GM19239 (cell line): ENCODE results near the gene UNC13D.
A peak's percentile ranks its signal among the peaks of the same experiment; 100 is the strongest.
"Not testable (repeated sequence)": the region's sequence is repeated elsewhere in the genome, so short reads cannot be mapped to it uniquely, and the experiment has no call there.

ENCODE experiments used
- DNase-seq: peaks from one replicate; pipeline ENCODE4 v3.0.0; 2011; ENCODE audit warnings: low spot score; ENCODE audit not compliant: insufficient read length
- FAIRE-seq: peaks from 2 replicates; lab custom pipeline; 2011; peaks lifted over from hg19 to GRCh38; lab: Jason Lieb, UNC

Gene UNC13D

DNA sequence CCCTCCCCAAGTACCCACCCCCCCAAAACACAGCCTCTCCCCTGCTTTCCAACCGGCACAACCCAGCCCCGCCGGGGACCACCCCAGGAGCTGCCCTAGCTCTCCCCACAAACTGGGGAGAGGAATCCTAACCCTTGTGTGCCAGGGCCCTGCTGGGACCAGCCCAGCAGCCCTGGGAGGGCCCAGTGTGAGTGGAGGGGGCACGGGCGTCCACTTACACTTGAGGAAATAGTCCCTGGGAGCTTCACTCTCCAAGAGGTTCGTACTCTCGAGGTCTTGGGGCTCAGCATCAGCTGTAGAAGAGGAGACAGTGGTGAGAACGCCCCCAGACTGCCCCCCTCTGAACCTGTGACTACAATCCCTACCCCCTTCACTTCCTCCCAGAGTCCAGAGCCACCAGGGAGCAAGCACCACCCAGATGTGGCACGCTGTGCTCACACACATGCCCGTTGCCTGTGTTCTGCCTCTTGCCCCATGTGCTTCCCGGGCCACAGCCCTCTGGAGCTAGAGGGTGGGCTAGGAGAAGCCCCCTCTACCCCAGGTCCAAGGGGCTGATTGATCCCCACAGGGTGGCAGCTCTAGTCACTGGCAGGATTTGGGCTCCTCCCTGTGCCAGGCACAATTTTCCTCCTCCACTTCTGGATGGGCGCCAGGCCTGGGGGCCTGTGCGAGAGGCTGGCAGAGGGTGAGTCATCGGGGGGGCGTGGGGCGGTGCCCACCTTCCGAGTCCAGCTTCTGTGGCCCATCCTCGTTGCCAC is 31.2 kb upstream of the UNC13D start:
- FAIRE-seq (no peak), DNase-seq (no peak)

DNA sequence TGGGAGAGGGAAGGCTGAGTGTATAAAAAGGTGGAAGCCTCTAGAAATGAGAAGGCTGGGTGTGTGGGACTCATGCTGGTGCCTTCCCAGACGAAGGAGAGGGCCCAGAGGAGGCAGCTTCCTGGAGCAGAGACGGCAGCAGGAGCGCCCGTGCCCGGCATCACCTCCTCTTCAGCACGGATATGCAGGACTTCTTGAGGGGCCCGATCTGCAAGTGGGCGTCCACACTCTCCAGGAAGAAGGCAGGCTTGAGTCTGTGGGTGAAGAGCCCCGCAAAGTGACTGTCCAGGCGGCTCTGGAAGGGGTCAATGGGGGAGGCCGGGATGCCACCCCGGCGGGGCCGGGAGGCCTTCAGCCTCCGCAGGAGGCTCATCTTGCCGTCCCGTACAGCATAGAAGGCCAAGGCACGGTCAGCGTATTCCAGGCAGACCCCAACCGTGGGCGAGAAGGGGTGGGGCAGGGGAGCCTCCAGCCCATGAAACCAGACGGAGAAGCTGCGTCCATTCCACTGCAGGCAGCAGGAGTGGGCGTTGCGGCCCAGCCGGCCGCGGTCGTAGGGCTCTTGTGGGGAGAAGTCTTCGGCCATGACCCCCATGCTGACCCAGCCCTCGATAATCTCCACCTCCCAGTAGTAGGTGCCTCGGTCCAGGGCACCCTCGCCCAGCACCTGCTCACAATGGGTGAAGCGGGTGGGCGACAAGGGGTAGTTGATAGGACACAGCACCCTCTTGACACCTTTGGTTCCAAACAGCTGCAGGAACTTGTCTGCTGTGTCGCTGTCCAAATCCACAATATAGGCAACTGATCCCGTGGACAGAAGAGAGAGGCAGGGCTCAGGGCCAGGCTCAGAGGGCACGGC is 30.3 kb upstream of the UNC13D start:
- DNase-seq (no peak), FAIRE-seq (no peak)

DNA sequence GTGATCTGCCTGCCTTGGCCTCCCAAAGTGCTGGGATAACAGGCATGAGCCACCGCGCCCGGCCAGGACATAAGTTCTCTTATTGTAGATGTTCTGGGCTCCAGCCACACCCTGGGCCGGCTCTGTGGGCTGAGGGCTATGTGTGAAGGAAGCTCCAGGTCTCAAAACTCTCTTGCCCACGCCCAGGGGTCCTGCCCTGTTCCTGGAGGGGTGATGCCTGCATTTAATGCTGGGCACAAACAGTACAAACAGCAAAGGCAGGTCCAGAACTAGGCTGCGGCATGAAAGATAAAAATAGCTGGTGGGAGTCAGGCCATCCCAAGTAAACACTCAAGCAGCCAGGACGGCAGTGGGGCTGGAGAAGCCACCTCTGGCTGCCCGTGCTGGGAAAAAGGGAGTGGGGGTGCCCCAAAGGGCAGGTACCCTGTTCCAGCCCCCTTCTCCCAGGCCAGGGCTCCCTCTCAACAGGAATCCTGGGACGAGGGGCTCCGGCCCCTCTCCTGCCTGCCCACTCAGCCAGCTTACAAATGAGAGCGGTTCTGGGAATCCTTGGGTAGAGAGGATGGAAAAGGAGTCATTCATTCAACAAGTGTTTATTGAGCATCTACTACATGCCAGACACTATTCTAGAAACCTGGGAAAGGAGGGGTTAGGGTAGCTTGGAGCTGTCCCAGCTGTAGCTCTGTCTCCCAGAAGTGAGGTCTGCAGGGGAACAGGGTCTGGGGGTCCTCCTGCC is 29.6 kb upstream of the UNC13D start:
- no peak for DNase-seq
- FAIRE-seq: no peak

DNA sequence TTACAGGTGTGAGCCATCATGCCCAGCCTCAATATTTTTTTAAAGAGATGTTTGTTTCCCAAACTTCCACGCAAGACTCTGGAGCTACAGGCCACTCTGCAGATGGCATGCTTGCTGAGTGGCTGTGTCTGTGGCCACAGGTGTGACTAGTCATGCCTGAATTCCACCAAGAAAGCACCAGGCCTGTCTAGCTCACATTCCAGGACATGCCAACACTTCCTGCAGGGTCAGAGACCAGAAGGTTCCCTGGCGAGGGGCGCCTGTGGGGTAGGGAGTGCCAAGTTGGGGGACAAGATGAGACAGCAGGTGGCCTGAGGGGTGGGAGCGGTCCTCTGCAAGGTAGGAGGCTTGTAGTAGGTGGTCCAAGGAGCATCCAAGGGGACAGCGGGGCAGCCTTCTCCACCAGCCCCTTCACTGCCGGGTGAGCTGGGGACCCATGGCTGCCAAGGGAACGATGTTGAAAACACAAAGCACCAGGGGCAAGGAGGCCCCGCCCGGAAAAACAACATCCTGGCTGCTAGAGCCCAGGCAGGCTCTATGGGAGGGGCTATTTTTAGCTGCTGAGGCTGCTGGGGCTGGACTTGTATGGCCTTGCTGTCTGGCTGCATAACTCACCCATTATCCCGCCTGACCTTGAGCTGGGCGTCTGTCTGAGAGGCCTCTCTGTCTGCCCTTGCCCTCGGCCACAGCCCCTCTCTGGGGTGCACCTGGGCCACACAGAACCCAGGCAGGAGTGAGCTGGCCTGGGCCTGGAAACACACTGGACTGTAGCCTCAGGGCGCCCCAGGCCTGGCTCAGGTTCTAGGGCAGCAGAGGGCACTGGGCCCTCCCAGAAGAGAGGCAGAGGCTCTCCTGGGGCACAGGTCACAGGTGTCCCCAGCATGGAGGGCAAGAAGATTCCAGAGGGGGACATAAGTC is 28.5 kb upstream of the UNC13D start:
- FAIRE-seq (no peak), DNase-seq (no peak)

DNA sequence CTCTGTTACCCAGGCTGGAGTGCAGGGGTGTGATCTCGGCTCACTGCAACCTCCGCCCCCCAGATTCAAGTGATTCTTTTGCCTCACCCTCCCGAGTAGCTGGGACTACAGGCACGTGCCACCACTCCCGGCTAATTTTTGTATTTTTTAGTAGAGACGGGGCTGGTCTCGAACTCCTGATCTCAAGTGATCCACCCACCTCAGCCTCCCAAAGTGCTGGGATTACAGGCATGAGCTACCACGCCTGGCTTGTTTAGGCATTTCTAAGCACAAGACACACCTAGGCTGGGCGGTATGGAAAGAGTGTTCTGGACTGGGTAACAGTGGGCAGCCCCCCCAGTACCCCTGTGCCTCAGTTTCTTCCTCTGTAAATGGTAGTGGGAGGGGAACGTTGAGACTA is 26.0 kb upstream of the UNC13D start:
- not testable (repeated sequence) for FAIRE-seq, DNase-seq

DNA sequence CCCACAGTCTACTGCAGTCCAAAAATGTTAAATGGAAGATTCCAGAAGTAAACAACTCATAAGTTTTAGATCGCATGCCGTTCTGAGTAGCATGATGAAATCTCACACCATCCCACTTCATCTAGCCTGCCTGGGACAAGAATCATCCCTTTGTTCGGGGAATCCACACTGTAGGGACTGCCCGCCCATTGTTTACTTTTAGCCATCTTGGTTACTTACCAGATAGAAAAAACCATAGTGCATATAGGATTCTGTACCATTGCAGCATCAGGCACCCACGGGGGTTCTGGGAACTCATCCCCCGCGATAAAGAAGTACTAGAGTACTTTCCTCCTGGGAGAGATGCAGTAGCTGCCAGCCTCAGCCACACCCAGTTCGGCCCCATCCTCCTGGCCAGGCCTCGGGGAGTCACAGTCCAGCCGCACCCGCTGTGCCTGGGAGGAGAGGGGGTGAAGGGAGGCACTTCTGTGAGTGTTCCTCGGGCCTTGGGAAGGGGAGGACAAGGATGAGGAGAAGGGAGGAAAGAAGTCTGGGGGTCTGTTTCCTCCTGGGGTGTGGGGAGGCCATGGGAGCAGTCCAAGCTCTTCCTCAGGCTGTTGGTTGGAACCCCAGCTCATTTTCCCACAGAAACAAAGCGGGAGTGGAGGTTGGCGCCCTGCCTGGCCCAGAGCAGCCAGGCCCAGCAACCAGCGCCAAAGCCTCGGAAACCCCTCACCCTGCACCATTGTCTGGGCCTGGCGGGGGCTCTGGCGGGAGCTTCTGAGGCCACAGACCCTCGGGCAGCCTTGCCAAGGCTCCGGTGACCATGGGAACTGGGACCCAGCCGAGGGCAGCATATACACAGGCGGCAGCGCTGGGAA is 25.3 kb upstream of the UNC13D start:
- no peak for FAIRE-seq
- DNase-seq: no peak

DNA sequence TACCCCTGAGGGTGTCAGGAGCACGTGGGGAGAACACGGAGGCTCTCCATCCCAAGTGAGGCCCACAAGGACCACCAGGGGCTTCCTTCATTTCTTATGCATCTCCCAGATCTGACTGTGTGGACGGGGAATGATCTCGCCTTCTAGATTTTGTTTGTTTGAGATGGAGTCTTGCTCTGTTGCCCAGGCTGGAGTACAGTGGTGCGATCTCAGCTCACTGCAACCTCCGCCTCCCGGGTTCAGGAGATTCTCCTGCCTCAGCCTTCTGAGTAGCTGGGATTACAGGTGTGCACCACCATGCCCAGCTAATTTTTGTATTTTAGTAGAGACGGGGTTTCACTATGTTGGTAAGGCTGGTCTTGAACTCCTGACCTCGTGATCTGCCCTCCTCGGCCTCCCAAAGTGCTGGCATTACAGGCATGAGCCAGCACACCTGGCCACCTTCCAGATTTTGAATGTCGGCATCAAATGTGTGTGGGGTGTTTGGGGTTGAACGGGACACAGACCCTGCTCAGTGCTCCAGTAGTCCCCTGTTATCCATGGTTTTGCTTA is 24.6 kb upstream of the UNC13D start:
- not testable (repeated sequence) for FAIRE-seq, DNase-seq

DNA sequence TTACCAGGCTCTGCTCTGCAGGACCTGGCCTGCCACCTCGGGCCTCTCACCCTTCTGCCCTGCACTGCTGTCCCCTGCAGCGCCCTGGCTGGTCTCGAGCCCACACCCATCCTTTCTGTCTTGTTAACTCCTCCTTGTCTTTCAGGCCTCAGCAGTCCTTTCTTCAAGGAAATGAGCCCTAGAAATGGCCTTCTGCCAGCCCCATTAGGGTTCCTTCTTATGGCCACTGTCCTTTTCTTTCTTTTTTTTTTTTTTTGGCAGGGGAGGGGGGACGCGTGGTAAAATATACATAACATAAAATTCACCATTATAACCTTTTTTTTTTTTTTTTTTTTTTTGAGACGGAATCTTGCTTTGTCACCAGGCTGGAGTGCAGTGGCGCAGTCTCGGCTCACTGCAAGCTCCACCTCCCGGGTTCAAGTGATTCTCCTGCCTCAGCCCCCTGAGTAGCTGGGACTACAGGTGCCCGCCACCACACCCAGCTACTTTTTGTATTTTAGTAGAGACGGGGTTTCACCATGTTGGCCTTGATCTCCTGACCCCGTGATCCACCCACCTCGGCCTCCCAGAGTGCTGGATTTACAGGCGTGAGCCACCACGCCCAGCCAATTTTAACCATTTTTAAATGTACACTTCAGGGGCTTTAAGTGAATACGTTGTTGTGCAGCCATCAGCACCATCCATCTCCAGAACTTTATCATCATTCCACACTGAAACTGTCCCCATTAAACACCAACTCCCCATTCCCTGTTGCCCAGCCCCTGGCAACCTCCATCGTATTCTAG is 21.4 kb upstream of the UNC13D start:
- not testable (repeated sequence) for DNase-seq, FAIRE-seq

DNA sequence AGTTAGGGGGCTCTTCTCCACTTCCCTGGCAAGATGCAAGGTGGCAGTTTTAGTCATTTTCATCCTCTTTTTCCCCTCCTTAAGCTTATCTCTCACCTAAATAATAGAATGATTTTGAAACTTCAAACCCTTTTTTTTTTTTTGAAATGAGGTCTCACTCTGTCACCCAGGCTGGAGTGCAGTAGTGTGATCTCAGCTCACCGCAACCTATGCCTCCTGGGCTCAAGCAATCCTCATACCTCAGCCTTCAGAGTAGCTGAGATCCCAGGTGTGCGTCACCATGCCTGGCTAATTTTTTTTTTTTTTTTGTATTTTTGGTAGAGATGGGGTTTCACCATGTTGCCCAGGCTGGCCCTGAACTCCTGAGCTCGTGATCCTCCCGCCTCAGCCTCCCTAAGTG is 20.7 kb upstream of the UNC13D start:
- FAIRE-seq, DNase-seq: not testable (repeated sequence)

DNA sequence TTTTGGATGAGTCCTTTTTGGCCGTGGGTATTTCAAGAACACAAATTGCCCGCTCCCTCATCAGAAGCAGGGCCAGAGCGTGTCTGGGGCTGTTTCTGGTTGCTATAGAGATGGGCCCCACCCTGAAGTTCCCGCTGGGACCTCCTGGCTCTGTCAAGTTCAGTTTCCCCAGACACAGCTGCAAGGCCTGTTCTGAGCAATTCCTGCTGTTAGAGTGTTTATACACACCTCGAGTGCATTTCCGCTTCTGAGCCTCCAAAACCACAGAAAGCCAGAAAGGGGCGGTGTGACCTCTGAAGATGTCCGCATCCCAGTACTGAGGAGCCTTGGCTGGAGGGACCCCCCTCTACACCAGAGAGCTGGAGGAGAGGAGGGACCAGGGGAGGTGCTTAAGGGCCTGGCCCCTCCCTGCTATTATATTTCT is 20.3 kb upstream of the UNC13D start:
- FAIRE-seq (peak; percentile 96), DNase-seq (peak; percentile 84)

DNA sequence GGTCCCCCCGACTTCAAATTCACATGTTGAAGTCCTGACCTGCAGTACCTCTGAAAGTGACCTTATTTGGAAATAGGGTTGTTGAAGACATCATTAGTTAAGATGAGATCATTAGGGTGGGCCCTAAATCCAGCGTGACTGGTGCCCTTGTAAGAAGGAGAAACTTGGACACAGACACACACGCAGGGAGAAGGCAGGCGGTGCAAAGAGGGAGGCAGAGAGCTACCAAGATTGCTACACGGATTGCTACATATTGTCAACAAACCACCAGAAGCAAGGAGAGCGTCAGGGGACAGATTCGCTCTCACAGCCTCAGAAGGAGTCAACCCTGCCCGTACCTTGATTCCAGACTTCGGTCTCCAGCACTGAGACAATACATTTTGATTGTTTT is 17.7 kb upstream of the UNC13D start:
- DNase-seq (no peak), FAIRE-seq (no peak)

DNA sequence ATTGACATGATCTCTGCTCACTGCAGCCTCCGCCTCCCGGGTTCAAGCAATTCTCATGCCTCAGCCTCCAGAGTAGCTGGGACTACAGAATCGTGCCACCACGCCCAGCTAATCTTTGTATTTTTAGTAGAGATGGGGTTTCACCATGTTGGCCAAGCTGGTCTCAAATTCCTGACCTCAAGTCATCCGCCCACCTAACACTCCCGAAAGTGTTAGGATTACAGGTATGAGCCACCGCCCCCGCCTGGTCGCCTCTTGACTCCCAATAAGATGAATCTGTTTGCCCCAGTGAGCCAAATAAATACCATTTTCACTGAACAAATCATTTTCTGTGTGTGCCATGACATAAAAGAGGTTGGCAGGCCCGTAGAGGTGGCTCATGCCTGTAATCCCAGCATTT is 15.2 kb upstream of the UNC13D start:
- DNase-seq, FAIRE-seq: not testable (repeated sequence)

DNA sequence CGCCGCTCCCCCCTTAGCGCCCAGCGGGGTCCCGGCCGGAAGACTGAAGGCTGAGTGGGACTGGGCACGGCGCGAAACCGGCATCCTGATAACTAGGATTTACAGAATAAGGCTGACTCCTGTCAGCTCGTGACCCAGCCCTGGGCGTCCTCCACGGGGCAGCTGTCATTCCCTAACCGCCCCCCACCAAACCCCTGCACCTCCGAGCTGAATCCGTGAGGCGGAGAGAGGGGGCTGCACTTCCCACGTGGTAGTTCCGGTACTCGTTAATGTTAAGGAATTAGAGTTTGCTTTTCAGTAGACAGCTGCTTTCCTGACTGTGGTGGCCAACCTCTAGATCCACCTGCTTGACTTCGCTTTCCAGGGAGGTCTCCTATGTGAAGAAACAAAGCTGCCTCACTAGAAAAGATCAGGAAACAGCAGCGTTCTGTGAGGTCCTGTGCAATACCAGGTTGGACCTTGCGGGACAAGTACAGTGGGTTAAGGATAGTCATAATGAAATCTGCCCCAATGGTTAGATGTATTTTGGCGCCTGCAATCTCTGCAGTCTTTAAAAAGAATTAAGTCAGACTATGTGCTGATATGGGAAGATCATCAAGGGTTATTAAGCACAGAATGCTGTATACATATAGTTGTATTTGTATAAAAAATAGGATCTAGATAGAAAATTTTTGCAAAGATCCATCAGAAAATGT is 12.0 kb upstream of the UNC13D start:
- DNase-seq: no peak
- FAIRE-seq: no peak

DNA sequence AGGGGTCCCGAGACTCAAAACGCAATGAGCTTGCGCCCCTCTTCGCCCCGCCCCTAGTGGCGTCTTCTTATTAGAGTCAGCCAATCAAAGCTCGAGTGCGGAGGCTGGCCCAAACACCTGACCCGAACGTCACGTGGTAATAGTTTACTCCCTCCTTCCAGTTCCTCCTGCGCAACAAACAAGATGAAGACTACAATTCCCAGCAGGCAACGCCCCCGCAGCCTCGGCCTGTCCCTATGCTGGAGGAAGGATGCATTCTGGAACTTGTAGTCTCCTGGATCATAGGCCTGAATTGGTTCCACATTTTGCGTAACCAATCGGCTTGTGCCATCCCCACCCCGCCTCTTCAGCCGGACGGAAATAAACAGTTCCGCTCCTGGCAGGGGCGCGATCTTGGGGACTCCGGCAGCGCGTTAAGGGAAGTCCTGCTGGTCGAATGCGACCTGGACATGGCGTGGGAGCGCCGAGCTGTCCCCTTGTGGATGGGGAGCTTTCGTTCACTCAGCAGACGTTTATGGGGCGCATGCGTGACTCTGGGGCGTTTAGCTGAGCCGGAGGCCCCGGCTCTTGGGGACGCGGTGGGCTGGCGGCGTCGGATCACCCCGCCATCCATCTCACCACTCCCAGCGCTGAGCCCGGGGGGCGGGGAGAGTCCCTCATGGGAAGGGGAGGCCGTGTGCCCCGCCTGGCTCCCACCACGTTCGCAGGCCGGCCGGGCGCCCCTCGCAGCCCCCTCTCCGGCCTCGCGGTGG is 11.3 kb upstream of the UNC13D start, which contains the start of gene WBP2:
Gene WBP2, minus strand, starts transcription at position 26 of the 752 bp plus-strand sequence. CDS start 38 bp downstream, outside the sequence.
- FAIRE-seq (peak; percentile 98), DNase-seq (peak; percentile 92)

DNA sequence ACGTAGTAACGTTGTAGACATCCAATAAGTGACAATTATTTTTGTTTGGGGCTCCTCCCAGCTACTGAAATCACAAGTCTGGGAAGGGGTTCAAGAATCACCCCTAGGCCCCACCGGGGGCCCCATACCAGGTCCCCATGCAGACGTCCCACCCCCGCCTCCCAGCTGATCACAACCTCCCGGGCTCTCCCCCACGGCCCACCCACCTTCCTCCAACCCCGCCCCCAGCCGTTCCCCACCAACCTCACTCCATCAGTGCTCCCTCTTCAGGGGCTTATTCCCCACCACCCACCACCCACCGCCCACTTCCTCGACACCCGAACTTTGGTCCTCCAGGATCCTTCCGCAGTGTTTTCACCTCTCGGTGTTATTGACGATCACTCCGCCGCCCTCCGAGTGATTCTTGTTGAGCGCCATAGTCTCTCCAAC is 10.7 kb upstream of the UNC13D start:
- DNase-seq (no peak), FAIRE-seq (no peak)

DNA sequence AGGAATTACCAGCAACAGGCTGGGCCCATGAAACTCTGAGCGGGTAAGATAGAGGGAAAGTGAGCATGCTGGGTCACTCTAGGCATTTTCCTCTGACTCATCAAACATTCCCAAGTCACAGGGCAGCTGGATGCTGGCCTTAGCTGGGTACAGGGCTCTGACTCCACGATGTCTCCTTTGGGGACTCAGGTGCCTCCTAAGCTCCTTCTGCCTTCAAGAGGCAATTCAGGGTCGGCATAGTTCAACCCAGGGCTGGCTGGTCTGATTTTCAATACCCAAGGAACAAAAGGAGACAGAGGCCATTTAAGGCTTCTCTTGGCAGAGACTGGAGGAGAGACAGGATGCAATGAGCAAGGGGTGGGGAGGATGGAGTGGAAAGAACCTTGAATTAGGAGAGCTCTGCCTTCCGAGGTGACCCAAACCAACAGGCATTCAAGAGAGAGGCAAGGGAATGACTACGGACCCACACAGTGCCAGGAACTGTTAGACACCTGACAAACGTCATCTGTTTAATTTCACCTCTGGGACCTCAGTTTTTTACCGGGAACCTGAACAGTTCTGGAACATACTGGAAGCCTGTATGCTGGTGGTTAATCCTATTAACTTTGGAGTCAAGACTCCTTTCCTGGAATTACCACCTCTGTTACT is 10.0 kb upstream of the UNC13D start:
- no peak for FAIRE-seq
- DNase-seq: no peak
